Lower lobe of right lung (tissue), 2 donors: ENCODE data around the gene SNTG2. TPM values are rescaled to one million over a fixed set of nuclear protein-coding genes. Genes with fewer than 3 reads are reported as not detected.

Experiments used
- ATAC-seq, 2 donors: fragments of 200-7000 bp; cut with Tn5 transposase; one replicate each; pipeline ENCODE4 v1.9.1; 2020 to 2022; ENCODE audit warnings: mild to moderate bottlenecking in 2 of 2, moderate library complexity in 2 of 2
- DNase-seq: peaks from one replicate; pipeline ENCODE4 v3.0.0-alpha.2; 2020
- H3K27ac ChIP-seq: fragments of 200-600 bp; one replicate; pipeline ENCODE4 v1.8.0; 2022
- H3K27me3 ChIP-seq: fragments of 200-600 bp; one replicate; pipeline ENCODE4 v1.8.0; 2022; ENCODE audit warnings: low read depth
- H3K36me3 ChIP-seq: fragments of 200-600 bp; one replicate; pipeline ENCODE4 v1.8.0; 2022; ENCODE audit warnings: mild to moderate bottlenecking
- H3K4me1 ChIP-seq: fragments of 200-600 bp; one replicate; pipeline ENCODE4 v1.8.0; 2022
- H3K4me3 ChIP-seq: fragments of 200-600 bp; one replicate; pipeline ENCODE4 v1.8.0; 2022; ENCODE audit warnings: mild to moderate bottlenecking
- H3K9me3 ChIP-seq: fragments of 200-600 bp; one replicate; pipeline ENCODE4 v1.8.0; 2022
- intact Hi-C: fragments of 100-400 bp; cut with DNase I; formaldehyde crosslinking; loops from one replicate; pipeline ENCODE4 v1.11.0; 2022
- total RNA-seq: library from RNA; stranded (reverse); fragmentation: NEBNext Ultra II Directional; extraction: Animal tissue kit (Norgen Biotek cat#: 25700); gene quantifications from one replicate; pipeline ENCODE4 v1.2.1, GENCODE V29; 2021
- TF ChIP-seq, protein P1 (sequence below): fragments of 200-600 bp; IDR thresholded peaks from one replicate; pipeline ENCODE4 v1.8.0; 2022; ENCODE audit warnings: antibody characterized with exemption, mild to moderate bottlenecking
- donor health status: DM: no; HTN: yes; CAD: no; lungs with severe emphysema.

Gene SNTG2
- total RNA-seq, 1 donor from 2014 or later = 1.4 TPM

DNA sequence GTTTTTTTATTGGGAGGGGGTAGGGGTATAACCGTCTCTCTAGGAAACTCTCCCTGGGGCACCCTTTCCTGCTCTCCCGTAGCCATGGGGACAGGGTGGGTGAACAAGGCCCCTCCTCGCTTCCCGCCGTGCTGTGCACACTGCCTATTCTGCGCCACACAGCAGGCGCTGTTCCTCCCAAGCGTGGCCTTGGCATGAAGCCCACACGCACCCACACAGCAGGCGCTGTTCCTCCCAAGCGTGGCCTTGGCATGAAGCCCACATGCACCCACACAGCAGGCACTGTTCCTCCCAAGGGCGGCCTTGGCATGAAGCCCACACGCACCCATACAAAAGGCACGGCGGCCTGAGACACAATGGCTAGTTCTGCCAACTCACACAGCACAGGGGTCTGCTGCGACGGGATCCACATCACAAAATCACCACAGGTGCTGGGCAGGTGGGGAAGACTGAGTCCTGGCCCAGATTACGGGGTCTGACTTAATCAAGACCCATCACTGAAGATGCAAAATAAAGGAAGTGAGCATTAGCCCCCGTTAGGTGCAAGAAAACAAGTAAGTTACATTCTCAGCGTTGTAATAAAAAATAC, 416.0 kb downstream of the SNTG2 start:
- H3K4me3 ChIP-seq = no peak overlapping the region
- ATAC-seq = peak; percentile 66 to 68
- no peak overlapping the region for H3K27ac ChIP-seq
- peak; percentile 81 for DNase-seq
- H3K4me1 ChIP-seq = no peaks in the 10 kb centered on the region
- intact Hi-C loops = no loop called here
- no peaks in the 10 kb centered on the region for H3K27me3 ChIP-seq
- H3K9me3 ChIP-seq = no peaks in the 10 kb centered on the region
- TF ChIP-seq, protein P1, sequence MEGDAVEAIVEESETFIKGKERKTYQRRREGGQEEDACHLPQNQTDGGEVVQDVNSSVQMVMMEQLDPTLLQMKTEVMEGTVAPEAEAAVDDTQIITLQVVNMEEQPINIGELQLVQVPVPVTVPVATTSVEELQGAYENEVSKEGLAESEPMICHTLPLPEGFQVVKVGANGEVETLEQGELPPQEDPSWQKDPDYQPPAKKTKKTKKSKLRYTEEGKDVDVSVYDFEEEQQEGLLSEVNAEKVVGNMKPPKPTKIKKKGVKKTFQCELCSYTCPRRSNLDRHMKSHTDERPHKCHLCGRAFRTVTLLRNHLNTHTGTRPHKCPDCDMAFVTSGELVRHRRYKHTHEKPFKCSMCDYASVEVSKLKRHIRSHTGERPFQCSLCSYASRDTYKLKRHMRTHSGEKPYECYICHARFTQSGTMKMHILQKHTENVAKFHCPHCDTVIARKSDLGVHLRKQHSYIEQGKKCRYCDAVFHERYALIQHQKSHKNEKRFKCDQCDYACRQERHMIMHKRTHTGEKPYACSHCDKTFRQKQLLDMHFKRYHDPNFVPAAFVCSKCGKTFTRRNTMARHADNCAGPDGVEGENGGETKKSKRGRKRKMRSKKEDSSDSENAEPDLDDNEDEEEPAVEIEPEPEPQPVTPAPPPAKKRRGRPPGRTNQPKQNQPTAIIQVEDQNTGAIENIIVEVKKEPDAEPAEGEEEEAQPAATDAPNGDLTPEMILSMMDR = no peak
- H3K36me3 ChIP-seq = no peaks in the 10 kb centered on the region

DNA sequence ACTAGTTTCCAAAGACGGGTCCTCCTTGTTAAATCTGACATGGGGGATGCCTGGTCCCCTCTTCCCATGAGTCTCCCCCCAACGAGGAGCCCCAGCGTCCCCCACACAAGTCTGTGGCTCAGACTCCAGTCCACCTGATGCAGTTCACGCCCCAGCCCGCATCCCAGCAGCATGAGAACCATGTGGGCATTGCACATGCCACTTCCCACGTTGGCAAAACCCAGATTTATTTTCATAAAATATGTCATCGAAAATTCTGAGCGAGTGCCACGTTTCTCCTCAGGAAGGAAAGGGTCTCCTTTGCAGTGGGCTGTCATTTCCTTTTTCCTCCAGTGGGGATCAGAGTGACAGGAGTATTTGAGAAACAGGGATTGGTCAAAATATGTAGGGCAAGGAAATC, 417.0 kb downstream of the SNTG2 start:
- Histone ChIP-seq H3K36me3 (no peaks in the 10 kb centered on the region), H3K4me1 (no peaks in the 10 kb centered on the region), H3K27ac (no peak overlapping the region), H3K4me3 (no peak overlapping the region), H3K27me3 (no peaks in the 10 kb centered on the region), H3K9me3 (no peaks in the 10 kb centered on the region)
- intact Hi-C loops = no loop called here
- DNase-seq = no peak
- no peak for ATAC-seq
- TF ChIP-seq, protein P1 = no peak

DNA sequence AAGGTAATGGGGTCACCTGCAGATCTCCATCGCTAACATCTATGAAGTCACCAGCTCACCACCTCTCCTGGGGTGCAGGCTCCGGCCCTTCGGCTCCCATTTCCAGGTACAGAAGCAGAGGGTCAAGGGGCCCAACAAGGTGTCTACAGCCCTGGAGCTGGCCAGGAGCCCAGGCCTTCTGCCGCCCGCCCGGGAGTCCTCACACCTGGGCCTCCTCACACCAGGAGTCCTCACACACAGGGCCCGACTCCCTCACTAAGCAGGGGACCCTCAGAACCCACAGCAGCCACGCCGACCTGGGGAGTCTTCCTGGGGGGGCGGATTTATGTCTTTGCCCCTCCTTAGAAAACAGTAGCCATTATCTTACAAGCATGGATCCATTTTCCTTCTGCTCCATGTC, 419.3 kb downstream of the SNTG2 start:
- Histone ChIP-seq H3K36me3 (no peaks in the 10 kb centered on the region), H3K4me3 (no peak overlapping the region), H3K9me3 (no peaks in the 10 kb centered on the region), H3K27ac (no peak overlapping the region), H3K4me1 (no peaks in the 10 kb centered on the region), H3K27me3 (no peaks in the 10 kb centered on the region)
- DNase-seq (no peak), ATAC-seq (no peak)
- intact Hi-C loops = no loop called here
- TF ChIP-seq, protein P1 = no peak

DNA sequence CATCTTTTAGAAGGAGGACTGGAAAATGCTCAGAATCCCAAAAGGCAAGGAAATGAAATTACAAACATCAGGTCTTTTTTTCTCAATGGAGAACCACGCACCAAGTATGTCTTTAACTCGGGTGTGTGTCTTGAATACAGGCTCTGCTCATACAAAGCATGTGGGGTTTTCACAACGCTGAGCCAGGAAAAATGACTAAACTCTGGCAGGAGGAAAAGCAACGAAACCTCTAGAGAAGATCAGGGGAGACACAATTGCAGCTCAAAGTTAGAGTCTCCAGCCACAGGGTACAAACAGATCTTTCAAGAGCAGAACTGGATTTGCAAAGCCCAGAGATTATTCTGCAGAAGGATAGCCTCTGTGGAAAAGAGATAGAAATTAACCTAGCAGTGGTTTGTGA, 419.8 kb downstream of the SNTG2 start:
- Histone ChIP-seq H3K9me3 (no peaks in the 10 kb centered on the region), H3K27ac (no peak overlapping the region), H3K4me1 (no peaks in the 10 kb centered on the region), H3K36me3 (no peaks in the 10 kb centered on the region), H3K4me3 (no peak overlapping the region), H3K27me3 (no peaks in the 10 kb centered on the region)
- no peak for DNase-seq
- intact Hi-C loops = no loop called here
- TF ChIP-seq, protein P1 = no peak
- no peak for ATAC-seq

DNA sequence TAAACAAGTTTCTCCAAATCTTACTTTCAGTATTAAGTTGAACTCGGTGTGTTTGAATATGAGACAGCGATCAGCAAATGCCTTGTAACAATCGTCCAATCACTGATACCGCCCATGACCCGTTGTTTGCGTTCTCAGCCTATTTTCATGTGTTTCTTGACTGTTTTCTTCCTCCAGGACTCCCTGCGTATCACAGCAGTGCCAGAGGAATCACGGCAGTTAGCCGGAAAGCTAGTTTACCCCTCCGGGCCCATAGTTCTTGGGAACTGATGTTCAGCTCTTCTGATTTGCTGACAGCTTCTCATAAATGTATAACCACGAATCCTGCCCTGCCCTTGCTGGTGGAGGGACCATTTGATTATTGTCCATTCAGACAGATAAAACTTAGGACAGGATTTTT, 420.4 kb downstream of the SNTG2 start:
- intact Hi-C loops = no loop called here
- Histone ChIP-seq H3K36me3 (no peaks in the 10 kb centered on the region), H3K27ac (no peak overlapping the region), H3K4me3 (no peak overlapping the region), H3K27me3 (no peaks in the 10 kb centered on the region), H3K4me1 (no peaks in the 10 kb centered on the region), H3K9me3 (no peaks in the 10 kb centered on the region)
- no peak for ATAC-seq
- no peak for DNase-seq
- TF ChIP-seq, protein P1 = no peak
